Measurements from ENCODE around the gene EIF5AL1.
"Not testable (repeated sequence)": the region's sequence is repeated elsewhere in the genome, so short reads cannot be mapped to it uniquely, and the experiment has no call there.

EIF5AL1 gene

GRCh38 chr10:79516532-79517205 lies 4.3 kb downstream of the EIF5AL1 start:
- DNase-seq = not testable (repeated sequence)

- not testable (repeated sequence) for DNase-seq
Observed at GRCh38 chr10:79517567-79517966, 5.2 kb downstream of the EIF5AL1 start.

DNA sequence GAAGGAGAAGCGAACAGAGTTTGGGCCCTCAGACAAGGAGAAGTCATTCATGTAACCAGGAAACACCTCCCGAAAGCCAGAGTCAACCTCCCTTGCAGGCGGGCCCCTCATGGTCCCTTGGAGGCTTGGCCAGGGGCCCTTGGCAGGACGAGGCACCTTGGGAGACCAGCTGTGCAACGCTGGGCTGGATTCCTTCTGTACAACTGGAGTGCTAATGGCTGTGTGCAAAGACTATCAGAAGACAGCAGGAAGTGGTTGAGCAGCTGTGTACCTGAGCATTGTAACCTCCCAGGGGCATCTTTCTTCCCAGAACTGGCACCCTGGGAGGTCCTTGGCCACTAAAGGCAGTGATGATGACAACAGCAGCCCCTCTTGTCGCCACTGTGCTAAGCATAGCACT lies 9.4 kb downstream of the EIF5AL1 start:
- DNase-seq = not testable (repeated sequence)

DNA sequence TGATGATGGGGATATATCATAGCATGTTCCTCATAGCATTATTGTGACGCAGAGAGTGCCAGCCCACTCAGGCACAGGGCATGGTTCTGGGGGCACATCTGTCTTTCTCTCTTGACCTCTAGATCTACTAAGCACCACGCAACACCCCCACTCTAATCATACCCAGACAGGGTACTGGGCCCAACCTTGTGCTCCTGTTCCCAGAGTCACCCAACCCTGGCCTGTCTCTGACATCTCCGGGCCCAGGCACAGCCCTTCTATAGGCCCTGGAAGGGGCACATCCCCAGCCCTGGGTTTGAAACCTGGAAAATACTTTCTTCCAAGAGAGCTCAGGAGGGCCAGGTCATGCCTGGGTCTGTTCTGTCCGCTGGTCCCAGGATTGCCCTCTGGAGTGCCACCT lies 10.1 kb downstream of the EIF5AL1 start:
- DNase-seq = not testable (repeated sequence)

GRCh38 chr10:79523157-79523853 lies 11.0 kb downstream of the EIF5AL1 start:
- DNase-seq = not testable (repeated sequence)

GRCh38 chr10:79525049-79525710 lies 12.8 kb downstream of the EIF5AL1 start:
- DNase-seq = not testable (repeated sequence)

- DNase-seq = not testable (repeated sequence)
Observed at GRCh38 chr10:79528261-79528660, 15.9 kb downstream of the EIF5AL1 start.

DNA sequence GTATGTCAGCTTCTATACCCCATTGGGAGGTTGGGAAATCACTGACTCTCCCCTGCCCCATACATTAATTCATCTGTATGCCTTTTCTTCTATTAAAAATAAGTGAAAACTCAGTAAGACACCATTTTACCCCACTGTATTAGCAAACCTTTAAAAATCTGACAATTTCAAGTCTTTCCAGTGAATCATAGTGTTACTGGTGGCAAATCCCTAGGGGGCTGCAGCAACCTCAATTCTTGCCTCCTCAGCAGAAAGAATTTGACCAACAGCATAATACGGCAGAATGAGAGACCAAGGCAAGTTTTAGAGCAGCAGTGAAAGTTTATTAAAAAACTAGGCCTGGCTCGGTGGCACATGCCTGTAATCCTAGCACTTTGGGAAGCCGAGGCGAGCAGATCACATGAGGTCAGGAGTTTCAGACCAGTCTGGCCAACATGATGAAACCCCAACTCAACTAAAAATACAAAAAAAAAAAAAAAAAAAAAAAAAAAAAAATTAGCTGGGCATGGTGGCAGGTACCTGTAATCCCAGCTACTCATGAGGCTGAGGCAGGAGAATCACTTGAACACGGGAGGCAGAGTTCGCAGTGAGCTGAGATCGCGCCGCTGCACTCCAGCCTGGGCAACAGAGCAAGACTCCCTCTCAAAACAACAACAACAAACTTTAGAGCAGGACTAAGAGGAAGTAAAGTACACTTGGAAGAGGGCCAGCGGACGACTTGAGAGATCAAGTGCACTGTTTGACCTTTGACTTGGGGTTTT lies 21.0 kb downstream of the EIF5AL1 start:
- DNase-seq = not testable (repeated sequence)

GRCh38 chr10:79533903-79534175 lies 21.5 kb downstream of the EIF5AL1 start:
- DNase-seq = not testable (repeated sequence)

GRCh38 chr10:79538311-79538710 lies 26.0 kb downstream of the EIF5AL1 start:
- DNase-seq = not testable (repeated sequence)

DNA sequence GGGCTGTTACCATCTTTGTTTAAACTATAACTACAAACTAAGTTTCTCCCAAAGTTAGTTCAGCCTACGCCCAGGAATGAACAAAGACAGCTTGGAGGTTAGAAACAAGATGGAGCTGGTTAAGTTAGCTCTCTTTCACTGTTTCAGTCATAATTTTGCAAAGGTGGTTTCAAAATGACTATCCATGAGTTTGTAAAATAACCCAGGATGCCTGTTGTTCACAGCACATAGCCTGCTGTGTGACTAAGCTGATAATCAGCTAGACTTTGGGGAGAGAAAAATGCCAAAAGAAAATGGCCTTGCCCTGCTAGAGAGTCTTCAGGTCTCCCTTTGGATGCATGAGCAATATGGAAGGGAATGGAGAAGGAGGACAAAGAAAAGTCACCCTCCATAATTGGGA lies 28.6 kb downstream of the EIF5AL1 start:
- not testable (repeated sequence) for DNase-seq

GRCh38 chr10:79542626-79543025 lies 30.3 kb downstream of the EIF5AL1 start:
- DNase-seq = no peak

GRCh38 chr10:79544408-79544807 lies 32.1 kb downstream of the EIF5AL1 start:
- not testable (repeated sequence) for DNase-seq

DNA sequence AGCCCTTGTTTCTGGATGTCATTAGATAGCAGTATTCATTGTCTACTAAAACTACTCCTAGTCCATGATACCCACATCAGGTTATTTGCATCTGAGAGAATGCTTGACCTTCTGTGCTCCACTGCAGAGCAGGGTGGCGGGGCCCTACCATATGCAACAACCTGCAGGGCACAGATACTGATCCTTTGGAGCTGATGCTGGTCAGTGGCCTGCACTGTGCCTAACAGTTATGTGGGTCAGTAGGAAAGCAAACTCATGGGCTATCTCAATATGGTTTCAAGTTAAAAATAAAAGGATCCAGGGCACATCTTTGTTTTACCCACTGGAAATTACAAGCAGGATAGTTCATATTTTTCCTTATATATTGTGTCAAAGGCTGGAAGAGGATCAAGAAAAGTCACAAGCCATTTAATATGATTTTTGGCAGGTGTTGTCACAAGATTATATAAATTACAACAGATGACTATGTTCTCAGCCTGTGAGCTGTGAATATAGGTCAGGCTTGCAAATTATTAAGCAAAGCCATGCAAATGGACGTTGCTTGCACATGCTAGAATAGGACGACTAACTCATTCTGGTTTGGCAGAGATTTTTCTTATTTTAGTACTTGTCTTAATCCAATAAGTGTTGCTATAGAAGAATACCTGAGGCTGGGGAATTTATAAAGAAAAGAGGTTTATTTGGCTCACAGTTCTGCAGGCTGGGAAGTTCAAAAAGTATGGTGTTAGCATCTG lies 32.8 kb downstream of the EIF5AL1 start:
- not testable (repeated sequence) for DNase-seq

GRCh38 chr10:79547128-79547527 lies 34.8 kb downstream of the EIF5AL1 start:
- not testable (repeated sequence) for DNase-seq

- no peak for DNase-seq
Observed at GRCh38 chr10:79547973-79548372, 35.6 kb downstream of the EIF5AL1 start.

- no peak for DNase-seq
Observed at GRCh38 chr10:79552143-79552542, 39.8 kb downstream of the EIF5AL1 start.

DNA sequence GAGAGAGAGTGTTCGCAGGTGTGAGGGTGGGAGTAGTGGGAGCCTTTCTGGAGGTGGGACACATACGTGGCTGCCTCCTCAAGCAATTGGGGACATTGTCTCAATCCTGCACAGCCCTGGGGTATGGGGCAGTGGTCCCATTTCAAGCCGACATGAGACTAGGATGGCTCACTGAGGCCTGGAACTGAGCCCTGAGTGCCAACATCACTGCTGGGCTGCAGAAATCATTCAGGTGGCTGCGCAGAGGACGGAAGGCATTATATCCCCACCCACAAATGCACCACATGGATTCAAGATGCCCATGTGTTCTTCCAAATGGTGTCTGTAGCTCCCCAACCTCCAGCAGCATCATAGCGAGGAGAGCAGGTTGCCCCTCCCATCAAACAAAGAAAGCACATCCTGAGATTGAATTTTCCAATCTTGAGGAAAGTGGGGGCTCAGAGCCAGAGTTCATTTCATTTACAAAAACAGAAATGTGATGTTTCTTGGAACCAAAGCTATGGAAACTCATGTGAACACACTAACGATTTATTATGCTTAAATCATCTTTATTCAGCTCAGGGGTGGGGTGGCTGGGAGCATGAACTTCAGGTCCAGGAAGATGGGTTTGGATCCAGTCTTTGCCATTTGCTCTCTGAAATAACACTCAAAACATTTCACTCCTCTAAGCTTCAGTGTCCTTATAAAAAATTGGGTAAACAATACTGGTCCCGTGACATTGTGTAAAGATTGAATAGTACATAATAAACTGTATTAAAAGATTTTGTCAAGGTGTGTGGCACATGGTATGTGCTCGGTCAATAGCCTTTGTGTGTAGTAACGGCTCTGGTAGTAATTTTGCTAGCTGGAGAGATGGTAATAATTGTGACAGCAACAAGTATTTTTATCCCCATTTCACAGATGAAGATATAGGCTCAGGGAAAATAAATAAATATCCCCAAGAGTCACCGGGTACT lies 43.3 kb downstream of the EIF5AL1 start:
- DNase-seq = no peak

- not testable (repeated sequence) for DNase-seq
Observed at GRCh38 chr10:79556961-79557360, 44.6 kb downstream of the EIF5AL1 start.

- no peak for DNase-seq
Observed at GRCh38 chr10:79559726-79560125, 47.4 kb downstream of the EIF5AL1 start.

- no peak for DNase-seq
Observed at GRCh38 chr10:79560160-79560709, 47.9 kb downstream of the EIF5AL1 start, which contains the start of gene SFTPA2. Gene SFTPA2 (minus strand): TSS chr10:79560407. CDS start chr10:79559483, 924 bp downstream.

Data from NCI-H2081 treated with DMSO at 0.1 percent for 48 hours (cell line).